ENCODE data around the gene RNPS1. TPM values are rescaled to one million over a fixed set of nuclear protein-coding genes. Genes with fewer than 3 reads are reported as not detected.

The RNPS1 gene
- total and polyA plus RNA-seq, 2 donors (not counting 1 experiment from before 2014, with no cell fraction given): 209 to 265 TPM

GRCh38 chr16:2292221-2292620 lies 24.3 kb upstream of the RNPS1 start:
- Histone ChIP-seq H3K36me3 (replicated peaks in 1 of 2; ENCODE audit: control extremely low read depth in 1 of 2, control insufficient read depth in 1 of 2, extremely low read depth in 1 of 2, insufficient read depth in 2 of 2, low read length in 1 of 2) (no peaks in the 10 kb centered on the region), H3K27me3 (replicated peaks in 1 of 4; ENCODE audit: control extremely low read depth in 1 of 4, control insufficient read depth in 3 of 4, insufficient read depth in 4 of 4, low read length in 3 of 4) (no peaks in the 10 kb centered on the region), H3K9ac (ENCODE audit: low read length) (no peak overlapping the region), H3K27ac (ENCODE audit: low read length in 2 of 2) (no peak overlapping the region), H2AFZ (ENCODE audit: insufficient read depth, low read depth, low read length, poor library complexity, severe bottlenecking) (no peak overlapping the region), H3K4me1 (ENCODE audit: control insufficient read depth in 2 of 2, insufficient read depth in 2 of 2, low read length in 2 of 2) (no peaks in the 10 kb centered on the region), H3K79me2 (ENCODE audit: control insufficient read depth, insufficient read depth, low read length) (no peaks in the 10 kb centered on the region), H3K4me3 (ENCODE audit: control extremely low read depth in 1 of 5, extremely low read depth in 1 of 5, insufficient read depth in 1 of 5, low read depth in 2 of 5, low read length in 4 of 5) (no peak overlapping the region), H3K4me2 (replicated peaks; ENCODE audit: low read depth, low read length, poor library complexity, severe bottlenecking) (no peak overlapping the region), H3K9me3 (ENCODE audit: control extremely low read depth in 1 of 3, control insufficient read depth in 2 of 3, insufficient read depth in 1 of 3, low read length in 2 of 3) (no peaks in the 10 kb centered on the region), H4K20me1 (ENCODE audit: control insufficient read depth, insufficient read depth, low read length, poor library complexity, severe bottlenecking) (no peaks in the 10 kb centered on the region)
- ATAC-seq (ENCODE audit: low read depth): no peak
- Mint-ChIP-seq H3K27ac (no peak overlapping the region), H3K9me3 (ENCODE audit: insufficient read depth) (no peaks in the 10 kb centered on the region), H3K4me1 (no peaks in the 10 kb centered on the region), H3K27me3 (no peaks in the 10 kb centered on the region), H3K4me3 (no peak overlapping the region)
- TF ChIP-seq CTCF (IDR thresholded peaks at IDR 0.05): no peak
- WGBS (ENCODE audit: insufficient coverage): 85% methylated on average over 6 of the region's 9 CpGs
- DNase-seq: no peak
- POLR2A ChIA-PET: no interaction called here
- CTCF ChIA-PET: no interaction called here
- intact Hi-C loops (cut with micrococcal nuclease): no loop called here

GRCh38 chr16:2289282-2289681 lies 21.4 kb upstream of the RNPS1 start:
- intact Hi-C loops (cut with micrococcal nuclease): no loop called here
- no peak overlapping the region for H3K4me3 Mint-ChIP-seq
- H3K4me1 ChIP-seq (ENCODE audit: control insufficient read depth in 2 of 2, insufficient read depth in 2 of 2, low read length in 2 of 2): no peaks in the 10 kb centered on the region
- H3K4me2 ChIP-seq (replicated peaks; ENCODE audit: low read depth, low read length, poor library complexity, severe bottlenecking): no peak overlapping the region
- no peak for ATAC-seq (ENCODE audit: low read depth)
- no peaks in the 10 kb centered on the region for H3K9me3 Mint-ChIP-seq (ENCODE audit: insufficient read depth)
- WGBS (ENCODE audit: insufficient coverage): 97% methylated on average over 23 of the region's 23 CpGs
- H3K79me2 ChIP-seq (ENCODE audit: control insufficient read depth, insufficient read depth, low read length): no peaks in the 10 kb centered on the region
- no peaks in the 10 kb centered on the region for H4K20me1 ChIP-seq (ENCODE audit: control insufficient read depth, insufficient read depth, low read length, poor library complexity, severe bottlenecking)
- no peak overlapping the region for H3K27ac ChIP-seq (ENCODE audit: low read length in 2 of 2)
- no peak overlapping the region for H3K9ac ChIP-seq (ENCODE audit: low read length)
- no peak overlapping the region for H2AFZ ChIP-seq (ENCODE audit: insufficient read depth, low read depth, low read length, poor library complexity, severe bottlenecking)
- no peak overlapping the region for H3K27ac Mint-ChIP-seq
- ChIA-PET CTCF (no interaction called here), POLR2A (no interaction called here)
- H3K27me3 Mint-ChIP-seq: no peaks in the 10 kb centered on the region
- H3K9me3 ChIP-seq (ENCODE audit: control extremely low read depth in 1 of 3, control insufficient read depth in 2 of 3, insufficient read depth in 1 of 3, low read length in 2 of 3): no peaks in the 10 kb centered on the region
- no peaks in the 10 kb centered on the region for H3K4me1 Mint-ChIP-seq
- DNase-seq: no peak
- H3K27me3 ChIP-seq (replicated peaks in 1 of 4; ENCODE audit: control extremely low read depth in 1 of 4, control insufficient read depth in 3 of 4, insufficient read depth in 4 of 4, low read length in 3 of 4): no peaks in the 10 kb centered on the region
- no peaks in the 10 kb centered on the region for H3K36me3 ChIP-seq (replicated peaks in 1 of 2; ENCODE audit: control extremely low read depth in 1 of 2, control insufficient read depth in 1 of 2, extremely low read depth in 1 of 2, insufficient read depth in 2 of 2, low read length in 1 of 2)
- TF ChIP-seq EZH2 (IDR thresholded peaks at IDR 0.05; ENCODE audit: borderline replicate concordance, insufficient read depth, low read depth, low read length, poor library complexity, severe bottlenecking) (no peak), CTCF (IDR thresholded peaks at IDR 0.05) (no peak)
- H3K4me3 ChIP-seq (ENCODE audit: control extremely low read depth in 1 of 5, extremely low read depth in 1 of 5, insufficient read depth in 1 of 5, low read depth in 2 of 5, low read length in 4 of 5): no peak overlapping the region

All from B cell (primary cell).